Measurements from ENCODE around the gene HOTAIR.

Gene HOTAIR

GRCh38 chr12:53974084-53975063, at the start of gene HOTAIR:
TSS of gene HOTAIR (minus strand) at chr12:53974954.
- no peak for DNase-seq (ENCODE audit: low read depth in 4 of 4, low spot score in 1 of 4)

- no peak for DNase-seq (ENCODE audit: low read depth in 4 of 4, low spot score in 1 of 4)
Observed at GRCh38 chr12:54024127-54024526, 49.4 kb upstream of the HOTAIR start.

GRCh38 chr12:54022960-54023884, 48.5 kb upstream of the HOTAIR start:
- no peak for DNase-seq (ENCODE audit: low read depth in 4 of 4, low spot score in 1 of 4)

DNA sequence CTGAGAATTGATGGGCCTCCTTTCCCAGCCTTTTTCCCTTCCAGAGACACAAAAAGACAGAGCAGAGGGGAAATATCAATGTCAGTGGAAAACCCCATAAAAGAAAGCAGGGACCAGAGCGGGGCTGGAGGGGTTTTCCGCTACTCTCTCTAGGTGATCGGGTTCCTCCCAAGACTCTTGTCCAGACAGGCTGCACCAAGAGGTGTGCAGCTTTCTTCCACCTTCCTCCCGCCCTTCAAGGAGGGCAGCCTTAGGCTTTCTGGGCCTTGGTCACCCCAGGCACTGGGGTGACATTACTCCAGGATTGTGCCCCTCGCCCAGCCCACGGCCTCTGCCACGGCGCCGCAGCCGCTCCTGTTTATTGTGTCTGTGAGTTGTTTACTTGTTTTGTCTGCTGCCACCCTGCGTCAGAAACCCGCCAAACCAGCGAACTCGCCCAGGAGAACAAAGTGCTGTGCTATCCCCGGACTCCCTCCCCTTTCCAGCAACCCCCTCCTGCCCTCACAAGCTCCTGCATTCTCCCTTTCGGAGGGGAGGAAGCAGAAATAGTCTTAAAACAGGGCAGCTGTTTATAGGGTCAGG, 46.8 kb upstream of the HOTAIR start:
- DNase-seq (ENCODE audit: low read depth in 4 of 4, low spot score in 1 of 4), result no peak

GRCh38 chr12:54020591-54021405, 46.0 kb upstream of the HOTAIR start:
- no peak for DNase-seq (ENCODE audit: low read depth in 4 of 4, low spot score in 1 of 4)

- DNase-seq (ENCODE audit: low read depth in 4 of 4, low spot score in 1 of 4), result no peak
Observed at GRCh38 chr12:54019924-54020590, 45.3 kb upstream of the HOTAIR start.

DNA sequence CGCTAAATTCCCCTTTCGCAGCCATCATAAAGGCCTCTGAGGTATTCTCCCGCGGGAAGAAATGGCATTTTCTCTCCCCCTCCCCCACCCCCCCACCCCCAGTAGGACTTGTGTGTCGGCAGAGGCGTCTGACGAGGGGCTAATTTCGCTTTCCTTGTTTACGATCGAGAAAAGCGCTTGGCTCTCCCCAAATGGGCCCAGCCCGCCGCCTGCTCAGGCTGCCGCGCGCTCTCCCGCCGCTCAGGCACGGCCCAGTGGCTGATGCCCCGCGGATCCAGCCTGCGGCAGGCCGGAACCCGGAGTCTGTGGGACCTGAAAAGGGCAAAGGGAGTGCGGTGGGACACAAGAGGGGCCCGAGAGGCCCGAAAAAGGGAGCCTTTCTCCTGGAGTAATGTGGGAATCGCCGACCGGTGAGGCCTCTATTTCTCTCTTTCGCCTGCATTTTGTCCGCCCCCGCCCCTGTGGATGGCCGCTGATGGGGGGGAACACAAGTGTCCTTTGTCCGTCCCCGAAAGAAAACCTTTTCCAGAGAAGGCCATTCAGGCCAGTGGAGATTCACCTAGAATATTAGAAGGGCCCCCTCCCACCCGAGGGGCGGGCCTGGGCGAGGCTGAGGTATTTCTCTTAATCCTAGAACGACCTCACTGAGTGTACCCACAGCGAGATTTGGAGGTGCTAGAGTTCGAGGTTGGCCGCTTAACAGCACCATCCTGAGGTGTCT, 44.5 kb upstream of the HOTAIR start:
- no peak for DNase-seq (ENCODE audit: low read depth in 4 of 4, low spot score in 1 of 4)

- no peak for DNase-seq (ENCODE audit: low read depth in 4 of 4, low spot score in 1 of 4)
Observed at GRCh38 chr12:54018468-54018984, 43.8 kb upstream of the HOTAIR start.

DNA sequence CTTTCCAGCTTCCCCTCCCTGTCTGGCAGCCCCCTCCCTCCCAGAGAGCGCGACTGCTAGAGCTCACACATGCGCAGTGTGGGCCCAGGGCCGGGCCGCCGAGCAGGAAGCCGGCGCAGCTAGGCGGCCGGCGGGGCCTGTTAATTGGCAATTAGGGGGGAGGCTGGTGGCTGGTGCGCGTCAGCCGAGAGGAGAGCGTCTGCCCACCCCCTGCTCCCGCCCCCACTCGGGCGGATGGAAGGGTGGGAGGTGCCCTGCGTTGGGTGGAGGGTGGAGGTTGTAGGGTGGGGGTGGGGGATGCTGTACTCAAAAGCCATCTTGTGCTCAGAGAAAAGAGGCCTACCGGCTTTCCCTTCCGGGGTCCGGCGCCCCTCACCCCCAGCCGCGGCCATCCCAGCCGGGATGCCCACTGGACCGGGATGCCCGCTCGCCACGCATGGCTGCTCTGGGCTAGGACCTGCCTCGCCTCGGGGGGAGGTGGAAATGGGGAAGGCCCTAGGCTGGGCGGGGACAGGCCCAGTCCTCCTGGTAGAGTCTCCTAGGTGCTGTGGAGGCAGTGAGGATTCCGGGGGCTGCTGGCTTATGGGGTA, 43.2 kb upstream of the HOTAIR start:
- peak in 3 of 4 experiments; percentile 36 to 60 (median 46) for DNase-seq (ENCODE audit: low read depth in 4 of 4, low spot score in 1 of 4)

DNA sequence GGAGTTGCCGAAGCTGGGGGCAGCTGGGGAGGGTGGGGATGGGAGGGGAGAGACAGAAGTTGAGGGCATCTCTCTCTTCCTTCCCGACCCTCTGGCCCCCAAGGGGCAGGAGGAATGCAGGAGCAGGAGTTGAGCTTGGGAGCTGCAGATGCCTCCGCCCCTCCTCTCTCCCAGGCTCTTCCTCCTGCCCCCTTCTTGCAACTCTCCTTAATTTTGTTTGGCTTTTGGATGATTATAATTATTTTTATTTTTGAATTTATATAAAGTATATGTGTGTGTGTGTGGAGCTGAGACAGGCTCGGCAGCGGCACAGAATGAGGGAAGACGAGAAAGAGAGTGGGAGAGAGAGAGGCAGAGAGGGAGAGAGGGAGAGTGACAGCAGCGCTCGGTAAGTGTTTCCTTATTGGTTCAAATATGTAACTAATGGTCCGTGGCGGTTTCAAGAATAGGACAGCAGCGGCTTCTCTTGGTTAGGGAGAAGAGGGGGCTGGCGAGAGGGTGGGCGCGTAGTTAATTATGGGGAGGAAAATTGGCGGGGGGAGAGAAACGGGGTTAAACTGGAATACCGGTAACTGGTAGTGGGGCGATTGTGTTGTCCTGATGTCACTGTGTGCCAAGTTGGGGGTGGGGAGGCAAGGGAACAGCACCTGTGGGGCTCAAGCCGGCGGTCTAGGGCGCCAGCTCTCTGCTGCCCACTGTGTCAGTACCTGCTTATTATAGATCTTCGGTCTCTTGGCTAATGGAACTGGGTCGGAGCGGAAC, 42.5 kb upstream of the HOTAIR start:
- DNase-seq (ENCODE audit: low read depth in 4 of 4, low spot score in 1 of 4), result no peak

GRCh38 chr12:54016478-54016964, 41.8 kb upstream of the HOTAIR start:
- DNase-seq (ENCODE audit: low read depth in 4 of 4, low spot score in 1 of 4), result no peak

DNA sequence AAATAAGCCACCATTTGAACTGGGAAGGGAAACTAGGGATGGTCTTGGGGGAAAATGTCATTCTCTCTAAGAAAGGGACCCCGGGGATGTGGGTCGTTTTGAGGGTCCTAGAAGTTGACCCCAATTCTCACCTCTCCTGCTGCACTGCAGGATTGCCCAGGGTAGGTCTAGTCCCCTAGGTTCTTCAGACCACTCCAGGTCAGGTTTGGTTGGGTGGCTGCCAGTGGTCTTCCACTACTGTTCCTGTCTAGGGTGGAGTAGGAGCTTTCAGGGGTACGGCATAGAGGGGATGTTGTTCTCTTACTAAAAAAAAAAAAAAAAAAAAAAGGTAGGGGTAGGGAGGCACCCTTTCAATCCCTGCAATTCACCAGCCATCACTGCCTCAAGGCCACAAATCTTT, 41.3 kb upstream of the HOTAIR start:
- no peak for DNase-seq (ENCODE audit: low read depth in 4 of 4, low spot score in 1 of 4)

DNA sequence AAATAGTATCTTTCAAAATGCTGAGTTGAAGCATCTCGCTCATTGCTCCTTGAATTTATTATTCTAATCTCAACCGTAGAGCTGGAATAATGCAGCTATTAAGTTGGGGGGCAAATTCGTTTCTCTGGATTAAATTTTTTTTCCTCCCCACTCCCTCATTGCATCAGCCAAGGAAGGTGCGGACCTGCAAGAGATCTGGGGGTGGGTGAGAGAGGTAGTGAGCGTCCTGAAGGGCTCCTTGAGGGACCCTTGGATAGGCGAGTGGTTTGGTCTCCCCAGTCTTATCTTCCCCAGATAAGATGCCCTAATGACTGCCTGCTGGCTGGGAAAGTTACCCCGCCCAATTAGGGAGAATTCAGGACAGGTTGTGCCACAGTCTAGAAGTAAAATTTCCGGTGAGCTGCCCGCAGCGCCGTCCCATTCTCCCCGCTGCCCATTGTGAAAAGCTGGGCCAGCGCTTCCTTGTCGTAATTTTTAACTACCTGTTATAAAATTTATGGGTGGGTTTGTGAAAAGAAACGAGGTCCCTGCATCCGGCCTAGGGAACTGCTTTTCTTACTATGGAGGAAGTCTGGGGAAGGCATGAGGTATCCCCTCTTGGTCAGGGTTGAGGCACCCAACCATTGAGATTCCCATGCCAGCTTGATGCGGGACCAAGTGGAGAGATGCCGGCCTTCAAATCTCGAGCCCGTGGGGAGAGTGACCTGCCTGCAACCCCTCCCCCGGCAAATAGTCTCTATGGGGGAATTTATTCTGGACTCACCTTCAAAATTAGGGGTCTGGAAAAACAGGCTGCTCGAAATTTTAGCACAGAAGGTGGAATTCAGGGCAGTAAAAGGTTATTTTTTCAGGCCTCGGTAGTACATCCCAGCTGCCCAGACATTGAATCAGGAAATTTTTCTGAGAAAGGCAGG, 40.5 kb upstream of the HOTAIR start:
- no peak for DNase-seq (ENCODE audit: low read depth in 4 of 4, low spot score in 1 of 4)

DNA sequence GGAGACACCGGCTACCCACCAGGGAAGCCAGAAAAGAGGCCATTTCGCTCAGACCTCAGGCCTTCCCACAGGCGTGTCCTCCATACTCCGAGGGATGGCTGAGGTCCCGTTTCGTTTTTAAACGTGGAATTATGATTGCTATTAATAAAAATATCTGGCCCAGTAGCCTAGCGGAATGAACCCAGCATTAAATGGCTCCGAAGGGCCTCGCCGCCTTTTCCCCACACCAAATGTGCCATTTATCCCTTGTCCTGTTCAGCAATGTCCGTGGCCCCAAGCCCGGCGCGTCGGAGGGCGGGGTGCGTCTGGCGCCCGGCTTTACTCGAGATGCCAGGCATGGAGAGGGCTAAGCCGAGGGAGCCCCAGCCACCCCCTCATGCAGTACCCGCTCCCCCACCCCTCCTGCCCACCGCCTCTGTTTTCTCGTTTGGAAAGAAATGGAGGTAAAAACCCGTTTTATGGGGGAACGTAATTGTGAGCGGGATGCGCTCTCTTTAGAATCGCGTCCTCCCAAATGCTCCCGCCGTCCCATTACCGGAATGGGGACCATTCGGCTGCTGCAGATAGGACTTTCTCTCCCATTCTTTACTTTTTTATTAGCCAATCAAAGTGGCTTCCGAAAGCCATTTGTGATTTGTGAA, 39.7 kb upstream of the HOTAIR start:
- DNase-seq (ENCODE audit: low read depth in 4 of 4, low spot score in 1 of 4), result no peak

GRCh38 chr12:54012631-54013409, 38.1 kb upstream of the HOTAIR start:
- no peak for DNase-seq (ENCODE audit: low read depth in 4 of 4, low spot score in 1 of 4)

Measured in stimulated activated CD4-positive, alpha-beta T cell treated with anti-CD3 and anti-CD28 coated beads, Interleukin-1b, Interleukin-23, amount 100 ng/mL, for 24 hours (primary cell).